IPS-18c (cell line): ENCODE results near the gene PRSS50.

ENCODE experiments used
- H3K4me3 ChIP-seq: 2 replicates; pipeline ENCODE4 v1.7.0; 2013; ENCODE audit warnings: low read depth, mild to moderate bottlenecking, low read length, moderate library complexity; ENCODE audit not compliant: insufficient read depth
- H3K9me3 ChIP-seq: one replicate; pipeline ENCODE4 v1.6.1; 2013; ENCODE audit warnings: mild to moderate bottlenecking, low read length, moderate library complexity; ENCODE audit not compliant: control insufficient read depth, insufficient read depth

PRSS50 gene

GRCh38 chr3:46680298-46680826 is 37.3 kb downstream of the PRSS50 start:
- Histone ChIP-seq H3K4me3 (no peak overlapping the region), H3K9me3 (no peaks in the 10 kb centered on the region)

- H3K9me3 ChIP-seq: no peaks in the 10 kb centered on the region
- H3K4me3 ChIP-seq: no peak overlapping the region
Measured at GRCh38 chr3:46679681-46680080, 38.0 kb downstream of the PRSS50 start.

DNA sequence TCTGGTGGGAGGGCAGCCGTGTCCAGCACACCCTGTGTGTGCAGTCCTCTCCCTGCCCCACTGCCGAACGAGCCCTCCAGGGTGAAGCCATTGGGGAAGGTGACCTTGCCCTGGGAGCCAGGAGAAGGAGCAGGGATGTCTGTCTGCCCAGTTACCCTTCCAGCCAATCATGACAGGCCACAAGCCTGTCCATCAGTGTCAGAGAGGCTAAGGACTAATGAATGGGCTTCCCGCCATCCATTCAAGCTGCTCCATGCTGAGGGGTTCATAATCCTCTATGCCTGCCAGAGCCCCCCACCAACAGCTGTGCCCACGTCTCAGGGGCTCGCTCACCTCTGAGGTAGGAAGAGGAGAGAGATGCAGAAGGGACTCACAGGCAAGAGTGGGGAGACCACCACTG is 39.4 kb downstream of the PRSS50 start:
- H3K9me3 ChIP-seq: no peaks in the 10 kb centered on the region
- H3K4me3 ChIP-seq: no peak overlapping the region

DNA sequence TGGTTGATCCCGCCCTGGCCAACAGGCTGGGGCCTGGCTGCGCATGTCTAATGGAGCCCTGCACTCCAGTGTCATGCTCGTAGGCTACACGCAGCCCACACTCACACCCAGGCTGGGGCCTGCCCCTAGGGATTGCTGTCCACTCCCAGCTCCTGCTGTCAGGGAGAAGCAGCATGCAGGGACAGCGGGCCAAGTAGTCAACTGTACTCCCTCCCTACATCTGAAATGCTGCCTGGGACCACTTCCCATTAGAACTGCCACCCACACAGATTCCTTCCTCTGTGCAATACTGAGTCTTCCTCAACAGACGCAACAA is 40.3 kb downstream of the PRSS50 start:
- H3K4me3 ChIP-seq: no peak overlapping the region
- no peaks in the 10 kb centered on the region for H3K9me3 ChIP-seq

GRCh38 chr3:46676601-46677410 is 40.9 kb downstream of the PRSS50 start:
- Histone ChIP-seq H3K4me3 (no peak overlapping the region), H3K9me3 (no peaks in the 10 kb centered on the region)

DNA sequence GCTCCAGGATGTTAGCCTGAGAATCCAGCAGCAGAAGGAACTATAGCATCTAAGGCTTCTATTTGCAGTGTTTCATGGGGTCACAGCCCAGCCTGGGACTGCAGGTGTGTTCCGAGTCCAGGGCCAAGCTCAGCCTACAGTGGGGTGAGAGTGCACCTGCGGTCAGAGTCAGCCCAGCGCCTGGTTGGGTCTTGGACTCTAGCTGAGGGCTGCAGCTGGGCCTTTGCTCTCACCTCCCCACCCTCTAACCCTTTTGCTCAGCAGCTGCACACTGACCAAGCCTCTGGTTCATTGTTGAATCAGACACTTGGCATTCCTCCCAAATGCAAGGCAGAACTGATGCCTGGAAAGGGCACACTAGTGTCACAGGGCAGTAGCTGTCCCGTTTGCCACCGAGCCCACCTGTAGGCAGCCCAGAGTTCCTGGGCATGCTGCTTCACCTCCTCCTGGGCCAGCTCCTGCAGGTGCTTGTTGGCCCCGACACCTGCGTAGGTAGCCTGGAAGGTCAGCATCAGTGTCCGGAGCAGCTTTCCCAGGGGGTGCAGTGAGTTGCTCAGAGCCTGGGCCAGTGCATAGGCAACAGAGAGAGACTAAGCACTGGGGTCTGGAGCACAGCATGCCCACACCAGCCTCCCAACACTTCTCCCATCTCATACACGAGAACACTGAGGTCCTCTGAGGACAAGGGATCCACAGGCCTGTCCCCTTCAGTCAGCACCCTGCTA is 41.7 kb downstream of the PRSS50 start:
- Histone ChIP-seq H3K4me3 (no peak overlapping the region), H3K9me3 (no peaks in the 10 kb centered on the region)

- Histone ChIP-seq H3K4me3 (no peak overlapping the region), H3K9me3 (no peaks in the 10 kb centered on the region)
Measured at GRCh38 chr3:46675426-46675825, 42.2 kb downstream of the PRSS50 start.

GRCh38 chr3:46674031-46674845 is 43.4 kb downstream of the PRSS50 start:
- Histone ChIP-seq H3K9me3 (no peaks in the 10 kb centered on the region), H3K4me3 (no peak overlapping the region)

DNA sequence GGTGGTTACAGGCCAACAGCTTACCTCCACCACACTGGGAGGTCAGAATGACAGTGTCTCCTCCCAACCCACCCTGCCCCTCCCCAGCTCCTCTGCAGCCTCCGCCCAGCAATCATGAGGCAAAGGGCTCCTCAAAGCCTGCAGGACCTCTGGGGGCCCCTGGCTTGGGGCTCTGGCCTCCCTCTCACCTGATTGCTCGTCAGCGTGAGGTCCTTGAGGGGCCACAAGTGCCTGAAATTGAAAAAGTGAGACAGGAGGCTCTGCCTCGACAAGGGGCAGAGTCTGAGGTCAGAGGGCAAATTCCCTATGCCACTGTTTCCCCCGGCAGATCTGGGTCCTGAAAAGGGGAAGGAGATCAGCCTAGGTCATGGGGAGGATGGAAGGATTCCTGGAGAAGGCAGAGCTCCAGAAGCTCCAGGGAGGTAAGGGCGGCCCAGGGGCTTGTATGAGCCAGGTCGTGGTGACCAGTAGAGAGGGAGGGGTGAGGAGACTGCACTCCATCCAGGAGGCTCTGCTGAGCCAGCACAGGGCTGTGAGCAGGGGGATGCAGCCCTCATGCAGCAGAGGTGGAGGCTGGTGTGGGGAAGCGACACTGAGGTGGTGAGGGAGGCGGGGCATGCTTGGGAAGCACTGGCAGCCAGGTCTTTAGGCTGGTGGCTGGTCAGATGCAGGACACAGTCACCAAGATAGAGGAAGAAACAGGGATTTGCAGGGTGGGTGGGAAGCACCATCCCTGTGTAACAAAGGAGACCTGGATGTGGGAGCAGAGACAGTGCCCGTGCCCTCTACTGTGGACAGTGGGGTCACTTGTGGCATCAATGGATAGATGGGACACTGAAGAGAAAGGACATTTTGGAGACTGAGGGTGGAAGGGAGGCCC is 44.3 kb downstream of the PRSS50 start:
- H3K9me3 ChIP-seq: no peaks in the 10 kb centered on the region

GRCh38 chr3:46672349-46672695 is 45.3 kb downstream of the PRSS50 start:
- Histone ChIP-seq H3K9me3 (no peaks in the 10 kb centered on the region), H3K4me3 (no peak overlapping the region)

More for the DNA sequence above, 44.3 kb downstream of the PRSS50 start:
- H3K4me3 ChIP-seq: no peak overlapping the region

- H3K9me3 ChIP-seq: no peaks in the 10 kb centered on the region
- H3K4me3 ChIP-seq: no peak overlapping the region
Measured at GRCh38 chr3:46671541-46672348, 45.9 kb downstream of the PRSS50 start.

GRCh38 chr3:46670891-46671427 is 46.7 kb downstream of the PRSS50 start:
- no peaks in the 10 kb centered on the region for H3K9me3 ChIP-seq
- H3K4me3 ChIP-seq: no peak overlapping the region

DNA sequence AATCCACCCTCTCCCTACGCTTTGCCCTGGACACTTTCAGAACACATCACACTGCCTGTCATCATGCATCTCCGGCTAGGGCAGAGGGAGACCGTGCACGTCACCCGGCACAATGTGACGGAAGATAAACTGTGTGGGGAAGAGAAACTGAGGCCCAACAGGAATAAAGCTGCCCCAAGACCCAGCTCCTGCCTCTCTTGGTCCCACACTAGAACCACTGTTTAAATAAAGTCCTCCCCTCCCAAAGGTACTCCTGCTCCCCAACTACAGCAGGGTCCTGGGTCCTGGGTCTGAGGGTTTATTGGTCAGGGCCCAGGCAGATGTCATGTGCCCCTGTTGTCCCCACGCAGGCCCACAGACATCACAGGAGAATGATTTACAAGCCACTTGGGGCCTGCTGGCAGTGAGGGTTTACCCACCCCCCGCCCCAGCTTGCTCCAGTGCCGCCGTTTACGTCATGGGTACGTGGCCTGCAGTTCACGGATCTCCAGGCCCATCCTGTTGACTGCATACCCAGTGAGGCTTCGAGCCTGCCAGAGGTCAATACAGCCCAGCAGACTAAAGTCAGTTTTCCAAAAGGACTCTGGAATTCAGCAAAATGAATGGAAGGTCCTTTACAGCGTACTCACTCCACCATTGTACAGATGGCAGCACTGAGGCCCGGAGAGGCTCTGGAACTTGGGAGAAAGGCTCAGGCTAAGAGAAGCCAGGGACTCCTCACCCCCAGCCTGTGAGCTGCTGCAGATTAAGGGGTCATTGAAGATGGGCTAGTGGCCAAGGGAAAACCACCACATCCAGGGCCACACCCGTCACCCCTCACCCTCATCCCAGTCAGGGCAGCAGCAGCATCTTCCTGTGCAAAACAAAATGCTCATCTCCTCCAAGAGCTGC is 47.4 kb downstream of the PRSS50 start:
- Histone ChIP-seq H3K9me3 (no peaks in the 10 kb centered on the region), H3K4me3 (no peak overlapping the region)

DNA sequence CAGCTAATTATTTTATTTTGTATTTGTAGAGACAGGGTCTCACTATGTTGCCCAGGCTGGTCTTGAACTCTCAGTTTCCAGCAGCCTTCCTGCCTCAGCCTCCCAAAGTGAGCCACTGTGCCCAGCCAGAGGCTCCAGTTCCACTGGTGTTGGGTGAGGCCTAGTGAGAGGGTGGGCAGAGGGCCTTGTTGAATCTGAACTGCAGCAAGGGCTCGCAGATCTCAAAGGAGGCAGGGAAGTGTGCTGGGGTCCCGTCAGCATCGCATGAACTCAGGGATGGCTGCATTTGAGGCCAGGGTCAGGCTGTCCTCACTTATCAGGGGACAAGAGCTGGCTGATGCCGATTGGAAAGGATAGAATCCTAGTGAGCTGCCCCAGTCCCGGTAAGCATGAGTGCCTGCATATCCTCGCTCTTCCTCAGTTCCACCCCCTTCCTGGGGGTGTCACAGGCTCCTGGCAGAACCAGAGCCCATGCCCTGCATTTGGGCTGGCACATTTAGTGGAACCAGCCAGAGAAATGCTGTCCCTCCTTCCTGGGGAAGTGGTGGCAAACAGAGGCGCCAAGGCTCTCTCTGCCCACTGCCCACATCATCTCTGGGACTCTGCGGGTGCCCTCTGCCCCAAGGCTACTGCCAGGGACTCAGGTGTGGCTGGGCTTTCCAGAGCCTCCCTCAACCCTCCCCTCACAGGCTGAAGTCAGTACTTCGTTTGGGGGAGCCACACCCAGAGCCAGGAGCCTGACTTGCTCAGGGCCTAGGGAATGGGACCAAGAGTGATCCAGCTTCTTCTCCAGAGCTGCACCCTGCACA is 48.3 kb downstream of the PRSS50 start:
- Histone ChIP-seq H3K4me3 (no peak overlapping the region), H3K9me3 (no peaks in the 10 kb centered on the region)
